ENCODE results near the gene ZNF646.

GRCh38 chr16:31025339-31025738 lies 48.9 kb upstream of the ZNF646 start:
- TF ChIP-seq, protein P1, sequence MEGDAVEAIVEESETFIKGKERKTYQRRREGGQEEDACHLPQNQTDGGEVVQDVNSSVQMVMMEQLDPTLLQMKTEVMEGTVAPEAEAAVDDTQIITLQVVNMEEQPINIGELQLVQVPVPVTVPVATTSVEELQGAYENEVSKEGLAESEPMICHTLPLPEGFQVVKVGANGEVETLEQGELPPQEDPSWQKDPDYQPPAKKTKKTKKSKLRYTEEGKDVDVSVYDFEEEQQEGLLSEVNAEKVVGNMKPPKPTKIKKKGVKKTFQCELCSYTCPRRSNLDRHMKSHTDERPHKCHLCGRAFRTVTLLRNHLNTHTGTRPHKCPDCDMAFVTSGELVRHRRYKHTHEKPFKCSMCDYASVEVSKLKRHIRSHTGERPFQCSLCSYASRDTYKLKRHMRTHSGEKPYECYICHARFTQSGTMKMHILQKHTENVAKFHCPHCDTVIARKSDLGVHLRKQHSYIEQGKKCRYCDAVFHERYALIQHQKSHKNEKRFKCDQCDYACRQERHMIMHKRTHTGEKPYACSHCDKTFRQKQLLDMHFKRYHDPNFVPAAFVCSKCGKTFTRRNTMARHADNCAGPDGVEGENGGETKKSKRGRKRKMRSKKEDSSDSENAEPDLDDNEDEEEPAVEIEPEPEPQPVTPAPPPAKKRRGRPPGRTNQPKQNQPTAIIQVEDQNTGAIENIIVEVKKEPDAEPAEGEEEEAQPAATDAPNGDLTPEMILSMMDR (conservative IDR thresholded peaks at IDR 0.05), result no peak
- TF ChIP-seq ZFX (IDR thresholded peaks at IDR 0.05), result no peak
